Psoas muscle (tissue), 8 donors: ENCODE data around the gene CUBN. TPM values are rescaled to one million over a fixed set of nuclear protein-coding genes. Genes with fewer than 3 reads are reported as not detected.
A peak's percentile ranks its signal among the peaks of the same experiment; 100 is the strongest.

Source experiments
- ATAC-seq, 4 donors: fragments of 200-7000 bp; cut with Tn5 transposase; one replicate each; pipeline ENCODE4 v1.9.1; 2020; ENCODE audit warnings: moderate library complexity in 3 of 4, mild to moderate bottlenecking in 2 of 4
- DNase-seq, 2 donors: peaks; one replicate each; pipeline ENCODE4 v3.0.0-alpha.2; 2020
- H3K27ac ChIP-seq: fragments of 200-600 bp; one replicate; pipeline ENCODE4 v1.8.0; 2022
- H3K27me3 ChIP-seq, 3 donors: fragments of 200-600 bp in 1 of 3; one replicate each; pipeline versions ENCODE4 v1.6.1 to v1.8.0; 2013 to 2022; ENCODE audit warnings: low read length in 2 of 3, mild to moderate bottlenecking in 2 of 3, moderate library complexity in 1 of 3; ENCODE audit not compliant: insufficient read depth in 3 of 3
- H3K36me3 ChIP-seq, 2 donors: fragments of 200-600 bp in 1 of 2; one replicate each; pipeline versions ENCODE4 v1.6.1 to v1.8.0; 2013 to 2022; ENCODE audit warnings: low read depth in 1 of 2, mild to moderate bottlenecking in 1 of 2, moderate library complexity in 1 of 2; ENCODE audit not compliant: insufficient read depth in 1 of 2
- H3K4me1 ChIP-seq: fragments of 200-600 bp; one replicate; pipeline ENCODE4 v1.8.0; 2022
- H3K4me3 ChIP-seq: fragments of 200-600 bp; one replicate; pipeline ENCODE4 v1.8.0; 2022; ENCODE audit warnings: mild to moderate bottlenecking
- H3K9me3 ChIP-seq: fragments of 200-600 bp; one replicate; pipeline ENCODE4 v1.8.0; 2022
- WGBS, 3 donors: extraction: QIAGEN DNeasy Blood & Tissue Kit; methylation state at CpG; one replicate each; pipeline versions ENCODE4 v1.1.6 to v1.1.7; 2013; 5-methylcytosine and 5-hydroxymethylcytosine counted together
- intact Hi-C, 2 donors: fragments of 100-400 bp; cut with DNase I; formaldehyde crosslinking; loops; one replicate each; pipeline versions ENCODE4 v1.11.0 to v1.14.2; 2022
- polyA plus RNA-seq, 3 donors: library from polyadenylated mRNA; stranded (reverse); fragments of 200-250 nt; gene quantifications; one replicate each; pipeline ENCODE4 v1.2.3, GENCODE V29; 2013
- total RNA-seq, 4 donors: library from RNA; stranded (reverse); fragmentation: NEBNext Ultra II Directional in 2 of 4; extraction: Animal tissue kit (Norgen Biotek cat#: 25700) in 2 of 4; gene quantifications; one replicate each; pipeline versions ENCODE4 v1.2.1 to v1.2.4, GENCODE V29; 2021 to 2023
- TF ChIP-seq, protein P1 (sequence below): fragments of 200-600 bp; IDR thresholded peaks from one replicate; pipeline ENCODE4 v1.8.0; 2022; ENCODE audit warnings: antibody characterized with exemption
- donor health status: healthy with polysubstance abuse.
- donor health status: DM: no; HTN: no; CAD: no; lungs with moderate emphysema.
- donor health status: Bipolar disorder and iron deficiency.
- donor health status: healthy.
- donor health status: DM: yes; HTN: yes; CAD: no.
- donor health status: DM: no; HTN: no; CAD: no.
- donor health status: DM: no; HTN: no; CAD: no.
- donor health status: DM: yes; HTN: yes; CAD: no.

The CUBN gene
- total and polyA plus RNA-seq, 7 donors = 0.07 to 1.1 (median 0.22) TPM

DNA sequence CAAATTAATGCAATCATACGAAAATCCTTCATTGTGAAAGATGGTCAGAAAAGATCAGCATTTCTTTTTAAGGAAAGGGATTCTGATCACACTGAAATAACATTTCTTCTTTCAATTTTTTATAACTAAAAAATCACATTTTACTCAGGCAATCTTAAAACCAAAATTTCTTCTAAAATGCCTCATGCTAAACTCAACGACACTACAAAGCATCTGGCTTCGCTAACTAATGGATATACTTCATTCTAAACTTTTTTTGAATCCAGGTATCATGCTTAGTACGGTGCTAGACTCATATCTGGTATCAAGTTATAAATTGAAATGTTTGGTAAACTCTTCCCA is 100.4 kb downstream of the CUBN start:
- Histone ChIP-seq H3K4me3 (no peak overlapping the region), H3K27me3 (no peaks in the 10 kb centered on the region), H3K9me3 (no peaks in the 10 kb centered on the region), H3K4me1 (peaks cover 6% of the 10 kb centered on the region), H3K27ac (peak overlapping the region; percentile 44), H3K36me3 (no peaks in the 10 kb centered on the region)
- ATAC-seq (no peak), DNase-seq (no peak)
- intact Hi-C loops = no loop called here
- 32 to 40% (median 33%) methylated on average over 4 of the region's 4 CpGs for WGBS, 3 donors
- TF ChIP-seq, protein P1, sequence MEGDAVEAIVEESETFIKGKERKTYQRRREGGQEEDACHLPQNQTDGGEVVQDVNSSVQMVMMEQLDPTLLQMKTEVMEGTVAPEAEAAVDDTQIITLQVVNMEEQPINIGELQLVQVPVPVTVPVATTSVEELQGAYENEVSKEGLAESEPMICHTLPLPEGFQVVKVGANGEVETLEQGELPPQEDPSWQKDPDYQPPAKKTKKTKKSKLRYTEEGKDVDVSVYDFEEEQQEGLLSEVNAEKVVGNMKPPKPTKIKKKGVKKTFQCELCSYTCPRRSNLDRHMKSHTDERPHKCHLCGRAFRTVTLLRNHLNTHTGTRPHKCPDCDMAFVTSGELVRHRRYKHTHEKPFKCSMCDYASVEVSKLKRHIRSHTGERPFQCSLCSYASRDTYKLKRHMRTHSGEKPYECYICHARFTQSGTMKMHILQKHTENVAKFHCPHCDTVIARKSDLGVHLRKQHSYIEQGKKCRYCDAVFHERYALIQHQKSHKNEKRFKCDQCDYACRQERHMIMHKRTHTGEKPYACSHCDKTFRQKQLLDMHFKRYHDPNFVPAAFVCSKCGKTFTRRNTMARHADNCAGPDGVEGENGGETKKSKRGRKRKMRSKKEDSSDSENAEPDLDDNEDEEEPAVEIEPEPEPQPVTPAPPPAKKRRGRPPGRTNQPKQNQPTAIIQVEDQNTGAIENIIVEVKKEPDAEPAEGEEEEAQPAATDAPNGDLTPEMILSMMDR = no peak

DNA sequence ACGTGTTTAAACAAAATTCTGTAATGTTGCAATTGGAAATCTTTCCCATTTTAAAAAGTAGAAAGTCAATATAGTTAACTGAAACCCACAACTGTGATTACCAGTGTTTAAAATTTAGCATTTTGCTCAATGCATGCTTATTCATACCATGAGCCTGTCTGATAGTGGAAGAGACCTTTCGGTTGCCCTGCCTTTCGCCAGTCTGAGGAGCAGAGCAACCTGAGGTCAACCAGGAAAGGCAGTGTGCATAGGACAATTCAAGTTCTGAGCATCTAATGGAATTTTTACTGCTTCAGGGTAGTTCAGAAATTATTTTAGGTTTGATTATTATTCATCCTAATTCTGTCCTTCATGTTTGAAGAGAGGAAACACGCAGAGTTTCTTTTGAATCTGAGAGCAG is 100.8 kb downstream of the CUBN start:
- WGBS, 3 donors = 80 to 81% (median 80%) methylated on average over 4 of the region's 4 CpGs
- TF ChIP-seq, protein P1 = no peak
- H3K9me3 ChIP-seq = no peaks in the 10 kb centered on the region
- peak overlapping the region; percentile 44 for H3K27ac ChIP-seq
- H3K4me3 ChIP-seq = no peak overlapping the region
- H3K4me1 ChIP-seq = peaks cover 6% of the 10 kb centered on the region
- no peaks in the 10 kb centered on the region for H3K36me3 ChIP-seq
- intact Hi-C loops = no loop called here
- no peaks in the 10 kb centered on the region for H3K27me3 ChIP-seq
- DNase-seq (no peak), ATAC-seq (no peak)

DNA sequence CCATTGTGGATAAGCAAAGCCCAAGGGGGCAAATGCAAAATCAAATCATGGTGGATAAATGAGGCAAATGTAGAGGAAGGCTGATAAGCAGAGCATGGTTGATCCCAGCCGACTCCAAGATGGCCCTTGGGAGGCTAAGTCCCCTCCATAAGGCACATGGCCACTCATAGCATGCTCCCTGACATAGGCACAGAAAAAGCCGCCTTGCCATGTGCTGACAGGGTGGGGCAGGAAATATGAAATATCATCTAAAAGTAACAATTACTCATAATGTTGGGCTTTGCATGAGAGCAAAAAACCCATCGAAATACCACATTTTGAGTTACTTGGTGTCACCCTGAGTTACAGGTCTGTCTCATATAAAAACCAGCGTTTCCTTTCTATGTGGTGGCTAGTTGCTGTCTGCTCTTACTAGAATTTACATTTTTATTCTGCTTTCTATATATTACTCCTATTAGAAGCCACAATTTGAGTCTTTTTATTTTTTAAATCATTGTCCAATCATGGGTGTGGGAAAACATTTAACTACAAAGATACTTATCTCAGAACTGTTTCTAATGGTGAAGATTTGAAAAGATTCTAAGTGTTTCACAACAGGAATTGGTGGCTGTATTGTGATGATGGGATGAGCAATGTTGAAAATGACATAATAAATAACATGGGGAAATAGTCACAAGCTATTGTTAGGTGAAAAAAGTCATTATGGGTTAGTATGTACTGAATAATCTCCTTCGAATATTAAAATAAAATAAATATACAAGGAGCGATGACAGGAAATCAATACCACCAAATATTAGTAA is 102.7 kb downstream of the CUBN start:
- intact Hi-C loops = no loop called here
- Histone ChIP-seq H3K9me3 (no peaks in the 10 kb centered on the region), H3K4me1 (peaks cover 6% of the 10 kb centered on the region), H3K27me3 (no peaks in the 10 kb centered on the region), H3K27ac (no peak overlapping the region), H3K4me3 (no peak overlapping the region), H3K36me3 (no peaks in the 10 kb centered on the region)
- WGBS, 3 donors = 90 to 95% (median 93%) methylated on average over 6 of the region's 6 CpGs
- ATAC-seq (no peak), DNase-seq (no peak)
- TF ChIP-seq, protein P1 = no peak

DNA sequence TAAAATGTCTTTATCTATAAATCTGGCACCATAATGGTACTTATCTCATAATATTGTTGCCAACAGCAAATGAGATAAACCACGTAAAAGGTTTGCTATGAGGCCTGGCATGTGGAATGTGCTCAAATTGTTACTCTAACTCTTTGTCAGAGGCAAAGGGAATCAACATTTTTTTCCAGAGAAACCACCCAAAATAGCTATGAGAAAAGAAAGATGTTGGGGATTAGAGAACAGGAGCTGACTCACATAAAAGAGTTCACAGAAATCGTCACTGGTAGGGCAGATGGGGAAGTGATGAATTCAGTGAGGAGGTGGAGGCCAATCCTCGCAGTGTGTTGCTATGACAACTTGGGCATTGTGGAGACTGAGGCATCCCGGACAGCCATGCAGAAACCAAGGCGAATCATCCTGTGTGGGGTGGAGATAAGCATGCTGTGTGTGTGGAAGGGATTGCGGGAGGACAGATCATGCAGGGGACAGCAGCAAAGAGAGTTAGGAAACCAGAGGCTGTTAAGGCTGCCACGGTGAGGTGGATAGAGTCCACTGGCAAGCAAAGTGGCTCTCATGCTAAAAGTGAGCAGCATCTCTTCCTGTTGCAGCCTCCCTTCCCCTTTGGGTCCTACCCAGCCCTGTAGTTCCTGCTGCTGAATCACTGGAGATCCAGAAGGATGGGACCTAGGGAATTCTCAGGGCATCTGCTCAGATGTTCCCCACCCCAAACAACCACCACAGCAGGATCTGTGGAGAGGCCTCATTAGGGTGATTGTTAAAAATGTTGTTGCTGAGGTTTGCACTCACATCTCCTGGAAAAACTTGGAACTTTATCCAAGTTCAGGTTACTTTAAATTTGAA is 103.9 kb downstream of the CUBN start:
- ATAC-seq = peak; percentile 21 to 58 (median 40)
- no peaks in the 10 kb centered on the region for H3K9me3 ChIP-seq
- peak in 1 of 2 donors; percentile 54 for DNase-seq
- H3K27ac ChIP-seq = no peak overlapping the region
- no peaks in the 10 kb centered on the region for H3K36me3 ChIP-seq
- H3K27me3 ChIP-seq = no peaks in the 10 kb centered on the region
- no peak overlapping the region for H3K4me3 ChIP-seq
- H3K4me1 ChIP-seq = peaks cover 6% of the 10 kb centered on the region
- TF ChIP-seq, protein P1 = no peak
- intact Hi-C loops = no loop called here
- WGBS, 3 donors = 44 to 54% (median 48%) methylated on average over 7 of the region's 7 CpGs
